ENCODE data around the gene ZNF75A. TPM values are rescaled to one million over a fixed set of nuclear protein-coding genes. Genes with fewer than 3 reads are reported as not detected.
A peak's percentile ranks its signal among the peaks of the same experiment; 100 is the strongest.

Gene ZNF75A
- total and polyA plus RNA-seq, 4 donors = 4.9 to 17.2 (median 9.8) TPM

- no peak overlapping the region for H3K4me3 ChIP-seq (ENCODE audit: low read depth in 1 of 3, low read length in 3 of 3)
- peak overlapping the region; percentile 48 to 83 for H3K27ac ChIP-seq (ENCODE audit: low read depth in 1 of 2, low read length in 2 of 2)
- no peak for DNase-seq (ENCODE audit: low spot score)
These were observed 45.5 kb upstream of the ZNF75A start for GRCh38 chr16:3259836-3260235.

More at GRCh38 chr16:3259836-3260235, 45.5 kb upstream of the ZNF75A start:
- WGBS = 75% methylated on average over 8 of the region's 8 CpGs
- Histone ChIP-seq H3K27me3 (ENCODE audit: control insufficient read depth in 4 of 4, insufficient read depth in 4 of 4, low read length in 3 of 4) (no peaks in the 10 kb centered on the region), H3K36me3 (ENCODE audit: control insufficient read depth in 4 of 4, insufficient read depth in 3 of 4, low read depth in 1 of 4, low read length in 3 of 4) (no peaks in the 10 kb centered on the region), H3K4me1 (ENCODE audit: control insufficient read depth in 4 of 4, insufficient read depth in 4 of 4, low read length in 3 of 4) (peaks cover 0 to 6% (median 4%) of the 10 kb centered on the region in 4 donors), H3K9me3 (ENCODE audit: control insufficient read depth in 4 of 4, low read length in 3 of 4) (peaks cover 0 to under 1% (median 0%) of the 10 kb centered on the region in 4 donors), H3K9ac (ENCODE audit: low read depth in 1 of 2, low read length in 2 of 2) (no peak overlapping the region)
- TF ChIP-seq FOXA1 (IDR thresholded peaks at IDR 0.05) = no peak
- no peak for TF ChIP-seq ATF3 (IDR thresholded peaks at IDR 0.05)
- TF ChIP-seq JUND (IDR thresholded peaks at IDR 0.05) = no peak
- TF ChIP-seq MAX (IDR thresholded peaks at IDR 0.05) = no peak
- no peak for TF ChIP-seq RAD21 (IDR thresholded peaks at IDR 0.05)
- no peak for TF ChIP-seq NR2F2 (IDR thresholded peaks at IDR 0.05)
- TF ChIP-seq HNF4A (conservative IDR thresholded peaks at IDR 0.05) = no peak
- no peak for TF ChIP-seq FOXA2 (IDR thresholded peaks at IDR 0.05)
- no peak for TF ChIP-seq ZBTB33 (IDR thresholded peaks at IDR 0.05)
- no peak for TF ChIP-seq HNF4G (IDR thresholded peaks at IDR 0.05)
- no peak for TF ChIP-seq RXRA (IDR thresholded peaks at IDR 0.05)
- TF ChIP-seq REST (IDR thresholded peaks at IDR 0.05) = no peak
- TF ChIP-seq GABPA (IDR thresholded peaks at IDR 0.05 in 1 of 2, conservative IDR thresholded peaks at IDR 0.05 in 1 of 2) = no peak
- TF ChIP-seq CTCF (IDR thresholded peaks at IDR 0.05; ENCODE audit: low read depth, low read length, missing input control) = no peak
- TF ChIP-seq EGR1 (IDR thresholded peaks at IDR 0.05; ENCODE audit: low read depth in 2 of 2) = no peak
- TF ChIP-seq YY1 (IDR thresholded peaks at IDR 0.05) = no peak
- no peak for TF ChIP-seq TAF1 (conservative IDR thresholded peaks at IDR 0.05)
- no peak for TF ChIP-seq SP1 (IDR thresholded peaks at IDR 0.05)

Data from liver (tissue), 9 donors.